CD4-positive, alpha-beta T cell (primary cell): ENCODE measurements around the gene TNFRSF13B. TPM values are rescaled to one million over a fixed set of nuclear protein-coding genes. Genes with fewer than 3 reads are reported as not detected.

Experiments
- ATAC-seq: fragments of 200-7000 bp; cut with Tn5 transposase; one replicate; pipeline ENCODE4 v1.10.0; 2022; ENCODE audit warnings: mild to moderate bottlenecking; ENCODE audit not compliant: poor library complexity
- CTCF ChIA-PET: fragments of 350-600 bp; sonication (Branson Sonifier 250); formaldehyde crosslinking; loops from one replicate; lab custom pipeline; 2021; ENCODE audit warnings: antibody characterized with exemption, inconsistent platforms; lab: Charles Lee
- POLR2A ChIA-PET: fragments of 350-600 bp; sonication (Branson Sonifier 250); formaldehyde crosslinking; loops from one replicate; lab custom pipeline; 2021; ENCODE audit warnings: antibody characterized with exemption, inconsistent platforms; lab: Charles Lee
- DNase-seq, 14 experiments: peaks; one replicate each; pipeline ENCODE4 v3.0.0-alpha.2; 2013 to 2020; ENCODE audit warnings: mixed read lengths in 2 of 14
- H3K27ac ChIP-seq, 2 donors: one replicate each; pipeline versions ENCODE4 v1.5.1 to v1.7.0; 2013; ENCODE audit warnings: low read length in 2 of 2, low read depth in 1 of 2, mild to moderate bottlenecking in 1 of 2
- H3K27me3 ChIP-seq, 2 experiments: 1 replicate in 1 of 2; 2 replicates in 1 of 2; pipeline versions ENCODE4 v1.6.1 to v1.7.0; 2013; ENCODE audit warnings: low read length in 2 of 2, control low read depth in 1 of 2, mild to moderate bottlenecking in 1 of 2, moderate library complexity in 1 of 2; ENCODE audit not compliant: insufficient read depth in 2 of 2, control insufficient read depth in 1 of 2
- H3K36me3 ChIP-seq: one replicate; pipeline ENCODE4 v1.6.1; 2013; ENCODE audit warnings: low read length, control low read depth; ENCODE audit not compliant: insufficient read depth
- H3K4me1 ChIP-seq: one replicate; pipeline ENCODE4 v1.6.1; 2013; ENCODE audit warnings: low read length, control low read depth; ENCODE audit not compliant: insufficient read depth
- H3K4me3 ChIP-seq: one replicate; pipeline ENCODE4 v1.5.1; 2013; ENCODE audit warnings: mild to moderate bottlenecking, low read length, moderate library complexity
- H3K9me3 ChIP-seq, 2 experiments: 1 replicate in 1 of 2; 2 replicates in 1 of 2; pipeline versions ENCODE4 v1.6.1 to v1.7.0; 2013; ENCODE audit warnings: low read length in 2 of 2, mild to moderate bottlenecking in 2 of 2, control low read depth in 1 of 2, moderate library complexity in 1 of 2; ENCODE audit not compliant: control insufficient read depth in 1 of 2, insufficient read depth in 1 of 2
- H3K27ac Mint-ChIP-seq: one replicate; pipeline ENCODE4 v1.8.0; 2020; ENCODE audit warnings: mixed read lengths
- H3K27me3 Mint-ChIP-seq: one replicate; pipeline ENCODE4 v1.8.0; 2021; ENCODE audit warnings: mixed read lengths
- H3K36me3 Mint-ChIP-seq: one replicate; pipeline ENCODE4 v1.8.0; 2021; ENCODE audit warnings: low read depth, mixed read lengths
- H3K4me1 Mint-ChIP-seq: one replicate; pipeline ENCODE4 v1.8.0; 2021; ENCODE audit warnings: low read depth, mixed read lengths
- H3K4me3 Mint-ChIP-seq: one replicate; pipeline ENCODE4 v1.8.0; 2020; ENCODE audit warnings: mild to moderate bottlenecking, mixed read lengths
- H3K9me3 Mint-ChIP-seq: one replicate; pipeline ENCODE4 v1.8.0; 2020; ENCODE audit warnings: mixed read lengths
- CTCF ChIP-seq: fragments of 200-600 bp; IDR thresholded peaks from one replicate; pipeline ENCODE4 v1.8.0; 2022; ENCODE audit warnings: antibody characterized with exemption, mild to moderate bottlenecking
- intact Hi-C, 2 experiments: fragments of 100-400 bp; cut with DNase I in 1 of 2; cut with micrococcal nuclease in 1 of 2; formaldehyde crosslinking; loops; one replicate each; pipeline versions ENCODE4 v1.15.1 to v1.9.0; 2023 to 2025; cut with DNase I, micrococcal nuclease
- total RNA-seq, 174 experiments: library from RNA in 2 of 174; stranded (reverse) in 2 of 174; gene quantifications; one replicate each; pipeline ENCODE4 v1.2.3 and lab custom pipeline; 2021 to 2026

TNFRSF13B gene
- total RNA-seq, 2 experiments from 2014 or later: not detected

- Histone ChIP-seq H3K9me3 (no peaks in the 10 kb centered on the region), H3K4me3 (no peak overlapping the region), H3K4me1 (no peaks in the 10 kb centered on the region), H3K36me3 (no peaks in the 10 kb centered on the region), H3K27ac (no peak overlapping the region), H3K27me3 (no peaks in the 10 kb centered on the region)
- CTCF ChIA-PET: no interaction called here
- no peaks in the 10 kb centered on the region for H3K9me3 Mint-ChIP-seq
- DNase-seq (no peak), ATAC-seq (no peak)
- no peaks in the 10 kb centered on the region for H3K36me3 Mint-ChIP-seq
- H3K4me1 Mint-ChIP-seq: no peaks in the 10 kb centered on the region
- intact Hi-C loops: no loop called here
- H3K4me3 Mint-ChIP-seq: no peak overlapping the region
- H3K27ac Mint-ChIP-seq: no peak overlapping the region
- H3K27me3 Mint-ChIP-seq: no peaks in the 10 kb centered on the region
- no peak for TF ChIP-seq CTCF
- POLR2A ChIA-PET: no interaction called here
Measured at GRCh38 chr17:16938031-16938430, 33.9 kb downstream of the TNFRSF13B start.

DNA sequence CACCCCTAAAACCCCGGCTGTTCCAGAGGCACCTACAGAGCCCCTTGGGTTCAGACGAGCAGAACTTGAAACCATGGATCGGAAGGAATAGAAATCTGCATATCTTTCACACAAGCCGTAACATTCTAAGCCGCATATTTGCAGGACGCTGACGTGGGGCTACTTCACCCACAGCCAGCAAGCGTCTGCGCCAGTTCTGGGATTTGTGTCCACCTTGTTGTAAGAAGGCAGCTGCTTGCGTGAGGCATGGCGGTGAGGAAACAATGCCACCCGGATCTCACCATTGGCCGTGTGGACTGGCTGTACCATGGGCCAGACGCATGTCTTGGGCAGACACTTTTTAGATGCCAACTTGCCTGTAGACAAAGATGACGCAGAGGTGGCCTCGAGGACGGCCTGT is 34.5 kb downstream of the TNFRSF13B start:
- Histone ChIP-seq H3K27me3 (no peaks in the 10 kb centered on the region), H3K36me3 (no peaks in the 10 kb centered on the region), H3K9me3 (no peaks in the 10 kb centered on the region), H3K4me3 (no peak overlapping the region), H3K27ac (no peak overlapping the region), H3K4me1 (no peaks in the 10 kb centered on the region)
- H3K4me3 Mint-ChIP-seq: no peak overlapping the region
- TF ChIP-seq CTCF: no peak
- H3K9me3 Mint-ChIP-seq: no peaks in the 10 kb centered on the region
- DNase-seq (peak in 1 of 14 experiments; percentile 22), ATAC-seq (no peak)
- no peaks in the 10 kb centered on the region for H3K36me3 Mint-ChIP-seq
- no peaks in the 10 kb centered on the region for H3K4me1 Mint-ChIP-seq
- intact Hi-C loops: no loop called here
- H3K27me3 Mint-ChIP-seq: no peaks in the 10 kb centered on the region
- ChIA-PET CTCF (no interaction called here), POLR2A (no interaction called here)
- H3K27ac Mint-ChIP-seq: no peak overlapping the region

DNA sequence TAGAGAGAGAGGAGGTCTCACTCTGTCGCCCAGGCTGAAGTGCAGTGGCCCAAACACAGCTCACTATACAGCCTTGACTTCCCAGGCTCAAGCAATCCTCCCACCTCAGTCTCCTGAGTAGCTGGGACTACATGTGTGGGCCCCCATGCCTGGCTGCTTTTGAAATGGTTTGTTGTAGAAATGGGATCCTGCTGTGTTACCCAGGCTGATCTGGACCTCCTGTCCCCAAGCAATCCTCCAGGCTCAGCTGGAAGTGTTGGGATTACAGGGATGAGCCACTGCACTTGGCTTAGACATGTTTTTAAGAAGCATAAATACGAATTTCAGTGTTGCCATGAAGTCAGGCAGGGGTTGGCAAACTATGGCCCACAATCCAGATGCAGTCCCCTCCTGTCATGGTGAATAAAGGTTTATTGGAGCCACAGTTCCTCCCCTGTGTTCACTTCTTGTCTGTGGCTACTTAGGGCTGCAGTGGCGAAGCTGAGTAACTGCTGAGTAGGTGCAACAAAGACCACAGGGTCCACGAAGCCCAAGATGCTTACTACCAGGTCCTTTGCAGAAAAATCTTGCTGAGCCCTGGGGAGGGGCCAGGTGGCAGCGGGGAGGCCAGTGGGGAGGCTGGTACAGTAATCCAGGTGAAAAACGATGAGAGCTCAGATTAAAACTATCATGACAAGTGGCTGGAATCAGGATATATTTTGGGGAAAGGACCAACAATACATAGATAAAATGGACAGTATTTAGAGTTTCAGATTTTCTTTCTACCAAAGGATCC is 35.2 kb downstream of the TNFRSF13B start:
- POLR2A ChIA-PET: no interaction called here

More for the DNA sequence above, 35.2 kb downstream of the TNFRSF13B start:
- Mint-ChIP-seq H3K9me3 (no peaks in the 10 kb centered on the region), H3K27ac (no peak overlapping the region), H3K4me1 (no peaks in the 10 kb centered on the region), H3K27me3 (no peaks in the 10 kb centered on the region), H3K4me3 (no peak overlapping the region), H3K36me3 (no peaks in the 10 kb centered on the region)
- ATAC-seq (no peak), DNase-seq (peak in 1 of 14 experiments; percentile 14)
- TF ChIP-seq CTCF: no peak
- no peaks in the 10 kb centered on the region for H3K36me3 ChIP-seq
- no peaks in the 10 kb centered on the region for H3K4me1 ChIP-seq
- intact Hi-C loops: no loop called here
- H3K4me3 ChIP-seq: no peak overlapping the region
- no peaks in the 10 kb centered on the region for H3K9me3 ChIP-seq
- no peaks in the 10 kb centered on the region for H3K27me3 ChIP-seq
- CTCF ChIA-PET: no interaction called here
- no peak overlapping the region for H3K27ac ChIP-seq
